A673 (cell line): ENCODE results near the gene SIDT2. TPM values are rescaled to one million over a fixed set of nuclear protein-coding genes. Genes with fewer than 3 reads are reported as not detected.

Experiments
- BruUV-seq: library from RNA; stranded (reverse); fragments of 400-500 nt; replicated peaks from 2 replicates; lab custom pipeline; 2021; lab: Mats Ljungman, UMichigan
- CTCF ChIA-PET: fragments of 300-600 bp; sonication (Branson Sonifier 250); formaldehyde crosslinking; loops from one replicate; lab custom pipeline; 2022; ENCODE audit warnings: antibody characterized with exemption; lab: Charles Lee
- POLR2A ChIA-PET: fragments of 300-600 bp; sonication (Branson Sonifier 250); formaldehyde crosslinking; loops from one replicate; lab custom pipeline; 2022; ENCODE audit warnings: antibody characterized with exemption; ENCODE audit not compliant: low non-redundant PET; lab: Charles Lee
- DNase-seq: peaks from one replicate; pipeline ENCODE4 v3.0.0-alpha.2; 2015; ENCODE audit warnings: low spot score
- H3K27ac ChIP-seq: fragments of 200-600 bp; sonication (generic); 2 replicates; pipeline ENCODE4 v1.5.1; 2016; ENCODE audit warnings: mixed run types, low read depth, mild to moderate bottlenecking, mixed read lengths, antibody characterized with exemption, low read length; ENCODE audit not compliant: poor library complexity, severe bottlenecking
- H3K27me3 ChIP-seq: fragments of 200-600 bp; sonication (generic); replicated peaks from 2 replicates; pipeline ENCODE4 v1.6.1; 2017; ENCODE audit warnings: mixed run types, low read depth, mild to moderate bottlenecking, mixed read lengths, antibody characterized with exemption, low read length; ENCODE audit not compliant: insufficient read depth, poor library complexity
- H3K36me3 ChIP-seq: fragments of 200-600 bp; sonication (generic); 2 replicates; pipeline ENCODE4 v1.6.1; 2016; ENCODE audit warnings: mixed run types, mild to moderate bottlenecking, mixed read lengths, antibody characterized with exemption, low read length; ENCODE audit not compliant: insufficient read depth, poor library complexity, severe bottlenecking
- H3K4me1 ChIP-seq: fragments of 200-600 bp; sonication (generic); 2 replicates; pipeline ENCODE4 v1.6.1; 2017; ENCODE audit warnings: mixed run types, mild to moderate bottlenecking, mixed read lengths, antibody characterized with exemption, low read length; ENCODE audit not compliant: insufficient read depth, poor library complexity, severe bottlenecking
- H3K4me3 ChIP-seq: fragments of 200-600 bp; sonication (generic); 2 replicates; pipeline ENCODE4 v1.5.1; 2016; ENCODE audit warnings: low read depth, mixed run types, mild to moderate bottlenecking, mixed read lengths, low read length; ENCODE audit not compliant: poor library complexity, severe bottlenecking
- H3K9me3 ChIP-seq: fragments of 200-600 bp; sonication (generic); 2 replicates; pipeline ENCODE4 v1.6.1; 2016; ENCODE audit warnings: mixed run types, low read depth, mild to moderate bottlenecking, mixed read lengths, antibody characterized with exemption, low read length; ENCODE audit not compliant: poor library complexity, severe bottlenecking
- CTCF ChIP-seq: fragments of 300-800, 200-600 bp; sonication (generic); conservative IDR thresholded peaks from 2 replicates; pipeline ENCODE4 v1.5.1; 2017; ENCODE audit warnings: low read depth, mild to moderate bottlenecking, antibody characterized with exemption, low read length, moderate library complexity, mixed read lengths
- EZH2 ChIP-seq: fragments of 200-600 bp; sonication (generic); IDR thresholded peaks from 2 replicates; pipeline ENCODE4 v1.6.1; 2017; ENCODE audit warnings: borderline replicate concordance, low read depth, mild to moderate bottlenecking, mixed read lengths, antibody characterized with exemption, low read length; ENCODE audit not compliant: poor library complexity, severe bottlenecking
- intact Hi-C: fragments of 100-400 bp; cut with micrococcal nuclease; formaldehyde crosslinking; loops from one replicate; pipeline ENCODE4 v1.10.0; 2022; ENCODE audit not compliant: unreplicated experiment
- total RNA-seq: library from RNA; stranded (reverse); gene quantifications from 2 replicates; pipeline ENCODE4 v1.2.3, GENCODE V29; 2021

Gene SIDT2
- total RNA-seq, 1 experiment from 2014 or later, result 33.5 TPM

DNA sequence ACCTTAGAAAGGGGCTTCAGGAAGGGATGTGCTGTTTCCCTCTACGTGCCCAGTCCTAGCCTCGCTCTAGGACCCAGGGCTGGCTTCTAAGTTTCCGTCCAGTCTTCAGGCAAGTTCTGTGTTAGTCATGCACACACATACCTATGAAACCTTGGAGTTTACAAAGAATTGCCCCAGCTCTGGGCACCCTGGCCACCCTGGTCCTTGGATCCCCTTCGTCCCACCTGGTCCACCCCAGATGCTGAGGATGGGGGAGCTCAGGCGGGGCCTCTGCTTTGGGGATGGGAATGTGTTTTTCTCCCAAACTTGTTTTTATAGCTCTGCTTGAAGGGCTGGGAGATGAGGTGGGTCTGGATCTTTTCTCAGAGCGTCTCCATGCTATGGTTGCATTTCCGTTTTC, 18.5 kb downstream of the SIDT2 start:
- Histone ChIP-seq H3K4me1 (peaks cover 4% of the 10 kb centered on the region), H3K27me3 (no peaks in the 10 kb centered on the region), H3K4me3 (no peak overlapping the region), H3K36me3 (no peaks in the 10 kb centered on the region), H3K27ac (no peak overlapping the region), H3K9me3 (no peaks in the 10 kb centered on the region)
- ChIA-PET POLR2A (no interaction called here), CTCF (no interaction called here)
- TF ChIP-seq EZH2 (no peak), CTCF (no peak)
- DNase-seq, result no peak
- intact Hi-C loops, result no loop called here
- BruUV-seq, result no TSS peak

DNA sequence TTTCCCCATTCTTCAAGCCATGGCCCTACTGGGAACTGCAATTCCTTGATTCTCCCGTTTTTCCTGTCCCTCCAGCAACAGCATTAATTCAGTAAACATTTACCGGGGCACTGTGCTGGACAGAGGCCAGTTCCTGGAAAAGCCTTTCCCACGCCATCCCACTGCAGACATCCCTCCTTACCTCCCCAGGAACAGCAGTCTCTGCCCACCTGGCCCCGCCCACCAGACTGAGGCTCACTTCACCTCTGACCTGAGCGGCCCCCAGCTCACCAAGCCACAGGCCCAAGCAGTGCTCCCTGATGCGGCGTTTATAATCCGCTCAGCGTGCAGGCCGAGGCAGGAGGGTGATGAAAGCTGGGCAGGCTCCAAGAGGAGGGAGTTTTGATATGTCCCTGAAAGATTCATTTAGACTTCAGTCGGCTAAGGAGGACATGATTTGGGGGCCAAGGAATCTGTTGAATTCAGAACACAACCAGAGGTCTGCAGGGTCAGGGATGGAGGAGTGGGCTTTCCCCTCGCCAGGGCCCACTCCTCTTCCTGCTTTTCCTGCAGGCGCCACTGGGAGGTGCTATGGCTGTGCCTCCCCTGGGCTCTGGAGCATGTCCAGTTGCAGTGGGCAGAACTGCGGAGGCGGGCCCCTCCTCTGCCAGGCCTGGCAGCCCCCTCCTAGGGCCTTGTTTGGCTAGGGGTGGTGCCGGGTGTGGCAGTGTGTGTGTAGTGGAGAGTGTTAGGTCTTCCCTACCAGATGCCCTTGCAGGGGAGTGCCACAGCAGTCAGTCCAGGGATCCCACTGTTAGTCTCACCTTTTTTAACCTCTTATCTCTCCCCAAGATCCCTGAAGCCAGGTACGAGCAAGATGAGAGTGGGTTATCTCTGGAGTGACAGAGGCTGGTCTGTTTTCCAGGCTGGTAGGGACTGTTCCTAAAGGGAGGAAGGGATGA, 19.2 kb downstream of the SIDT2 start:
- no TSS peak for BruUV-seq
- Histone ChIP-seq H3K9me3 (no peaks in the 10 kb centered on the region), H3K36me3 (no peaks in the 10 kb centered on the region), H3K4me3 (no peak overlapping the region), H3K27ac (no peak overlapping the region), H3K27me3 (no peaks in the 10 kb centered on the region), H3K4me1 (peaks cover 4% of the 10 kb centered on the region)
- DNase-seq, result no peak
- TF ChIP-seq CTCF, result peak; percentile 63
- TF ChIP-seq EZH2, result no peak
- intact Hi-C loops, result no loop called here
- CTCF ChIA-PET, result no interaction called here
- POLR2A ChIA-PET, result no interaction called here

DNA sequence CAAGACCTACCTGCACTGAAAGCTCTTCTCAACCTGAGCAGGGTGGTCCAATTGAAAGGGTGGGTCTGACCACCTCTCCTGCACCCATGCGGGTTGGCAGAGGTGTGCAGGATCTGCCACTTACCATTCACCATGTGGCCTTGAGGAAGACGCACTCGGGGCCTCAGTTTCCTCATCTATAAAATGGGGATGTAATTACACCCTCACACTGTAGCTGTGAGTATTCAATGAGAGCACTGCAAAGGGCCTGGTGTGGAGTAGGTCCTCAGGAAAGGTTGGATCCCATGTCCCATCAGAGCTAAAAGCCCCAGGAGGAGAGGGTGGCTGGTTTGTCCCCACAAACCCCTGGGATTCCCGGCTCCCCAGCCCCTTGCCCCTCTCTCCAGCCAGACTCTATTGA, 20.1 kb downstream of the SIDT2 start:
- H3K4me3 ChIP-seq, result no peak overlapping the region
- ChIA-PET POLR2A (no interaction called here), CTCF (no interaction called here)
- peaks cover 4% of the 10 kb centered on the region for H3K4me1 ChIP-seq
- H3K36me3 ChIP-seq, result no peaks in the 10 kb centered on the region
- intact Hi-C loops, result no loop called here
- BruUV-seq, result no TSS peak
- H3K27ac ChIP-seq, result no peak overlapping the region
- no peak for DNase-seq
- H3K9me3 ChIP-seq, result no peaks in the 10 kb centered on the region
- H3K27me3 ChIP-seq, result no peaks in the 10 kb centered on the region
- TF ChIP-seq CTCF (no peak), EZH2 (no peak)
